ENCODE data around the gene RFNG.
A peak's percentile ranks its signal among the peaks of the same experiment; 100 is the strongest.

Gene RFNG

GRCh38 chr17:82077617-82078358 is 26.2 kb upstream of the RFNG start:
- no peak for DNase-seq (ENCODE audit: low spot score)

- no peak for DNase-seq (ENCODE audit: low spot score)
Measured at GRCh38 chr17:82076785-82077591, 25.4 kb upstream of the RFNG start.

GRCh38 chr17:82076018-82076784 is 24.6 kb upstream of the RFNG start:
- no peak for DNase-seq (ENCODE audit: low spot score)

- DNase-seq (ENCODE audit: low spot score), result no peak
Measured at GRCh38 chr17:82073446-82073845, 21.8 kb upstream of the RFNG start.

- no peak for DNase-seq (ENCODE audit: low spot score)
Measured at GRCh38 chr17:82072827-82073226, 21.2 kb upstream of the RFNG start.

- no peak for DNase-seq (ENCODE audit: low spot score)
Measured at GRCh38 chr17:82070611-82071010, 19.0 kb upstream of the RFNG start.

GRCh38 chr17:82065638-82066303 is 14.2 kb upstream of the RFNG start, which contains the start of gene DUS1L:
Gene DUS1L (minus strand): TSS chr17:82065804. CDS start chr17:82065059, 745 bp downstream.
- peak; percentile 83 for DNase-seq (ENCODE audit: low spot score)

GRCh38 chr17:82065193-82065637 is 13.6 kb upstream of the RFNG start:
- DNase-seq (ENCODE audit: low spot score), result no peak

- no peak for DNase-seq (ENCODE audit: low spot score)
Measured at GRCh38 chr17:82064433-82065192, 13.0 kb upstream of the RFNG start.

GRCh38 chr17:82063424-82064415 is 12.1 kb upstream of the RFNG start:
- no peak for DNase-seq (ENCODE audit: low spot score)

GRCh38 chr17:82062984-82063368 is 11.4 kb upstream of the RFNG start:
- DNase-seq (ENCODE audit: low spot score), result no peak

- no peak for DNase-seq (ENCODE audit: low spot score)
Measured at GRCh38 chr17:82062076-82062983, 10.7 kb upstream of the RFNG start.

- no peak for DNase-seq (ENCODE audit: low spot score)
Measured at GRCh38 chr17:82061047-82061925, 9.7 kb upstream of the RFNG start.

GRCh38 chr17:82060614-82061013 is 9.0 kb upstream of the RFNG start:
- no peak for DNase-seq (ENCODE audit: low spot score)

- no peak for DNase-seq (ENCODE audit: low spot score)
Measured at GRCh38 chr17:82060001-82060380, 8.4 kb upstream of the RFNG start.

- no peak for DNase-seq (ENCODE audit: low spot score)
Measured at GRCh38 chr17:82059272-82060000, 7.8 kb upstream of the RFNG start.

GRCh38 chr17:82058855-82059249 is 7.2 kb upstream of the RFNG start:
- DNase-seq (ENCODE audit: low spot score), result no peak
